Measurements from ENCODE around the gene BTBD19. TPM values are rescaled to one million over a fixed set of nuclear protein-coding genes. Genes with fewer than 3 reads are reported as not detected.

The BTBD19 gene
- total RNA-seq, 1 donor from 2014 or later = 26.7 TPM

DNA sequence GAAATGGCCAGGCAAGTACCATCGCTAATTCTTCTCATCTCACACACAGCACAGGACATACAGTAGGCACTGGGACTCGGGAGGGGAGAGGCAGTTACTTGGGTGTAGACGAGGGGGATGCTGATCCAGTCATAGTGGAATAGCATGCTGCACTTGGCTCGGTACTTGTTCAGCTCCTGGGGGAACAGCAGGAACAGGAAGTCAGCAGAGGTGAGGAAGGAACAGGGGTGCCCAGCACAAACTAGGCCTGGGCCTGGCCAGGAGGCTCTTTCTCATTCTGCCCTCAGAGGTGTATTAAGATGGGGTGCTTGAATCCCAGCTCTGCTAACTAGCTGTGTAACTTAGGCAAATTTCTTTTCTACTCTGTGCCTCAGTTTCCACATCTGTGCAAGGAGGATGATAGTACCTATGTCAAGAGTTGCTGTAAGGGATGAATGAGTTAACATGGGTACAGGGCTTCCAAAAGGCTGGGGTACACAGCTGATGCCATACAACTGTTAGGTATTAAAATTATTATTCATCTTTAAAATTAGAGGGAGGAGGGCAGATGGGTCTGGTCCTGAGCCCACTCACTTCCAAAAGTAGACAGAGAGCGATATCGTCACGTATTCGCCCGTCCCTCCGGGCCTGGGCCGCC, 22.7 kb upstream of the BTBD19 start:
- Mint-ChIP-seq H3K27ac (no peak overlapping the region), H3K4me3 (ENCODE audit: low read depth) (peak overlapping the region; percentile 63), H3K36me3 (ENCODE audit: insufficient read depth) (peaks cover 6% of the 10 kb centered on the region), H3K4me1 (ENCODE audit: low read depth) (peaks cover 16% of the 10 kb centered on the region), H3K9me3 (ENCODE audit: low read depth) (no peaks in the 10 kb centered on the region), H3K27me3 (peaks cover 4% of the 10 kb centered on the region)
- no peak for TF ChIP-seq CTCF (IDR thresholded peaks at IDR 0.05; ENCODE audit: unreplicated experiment)
- no peak for DNase-seq (ENCODE audit: low spot score, unreplicated experiment)

- H3K36me3 Mint-ChIP-seq (ENCODE audit: insufficient read depth) = peaks cover 4% of the 10 kb centered on the region
- H3K27me3 Mint-ChIP-seq = peaks cover 4% of the 10 kb centered on the region
- H3K4me3 Mint-ChIP-seq (ENCODE audit: low read depth) = peak overlapping the region; percentile 62
- peaks cover 18% of the 10 kb centered on the region for H3K4me1 Mint-ChIP-seq (ENCODE audit: low read depth)
- TF ChIP-seq CTCF (IDR thresholded peaks at IDR 0.05; ENCODE audit: unreplicated experiment) = peak; percentile 98
- DNase-seq (ENCODE audit: low spot score, unreplicated experiment) = peak; percentile 82
- H3K27ac Mint-ChIP-seq = peak overlapping the region; percentile 94
- H3K9me3 Mint-ChIP-seq (ENCODE audit: low read depth) = no peaks in the 10 kb centered on the region
These were observed 22.0 kb upstream of the BTBD19 start for GRCh38 chr1:44786138-44786840.

DNA sequence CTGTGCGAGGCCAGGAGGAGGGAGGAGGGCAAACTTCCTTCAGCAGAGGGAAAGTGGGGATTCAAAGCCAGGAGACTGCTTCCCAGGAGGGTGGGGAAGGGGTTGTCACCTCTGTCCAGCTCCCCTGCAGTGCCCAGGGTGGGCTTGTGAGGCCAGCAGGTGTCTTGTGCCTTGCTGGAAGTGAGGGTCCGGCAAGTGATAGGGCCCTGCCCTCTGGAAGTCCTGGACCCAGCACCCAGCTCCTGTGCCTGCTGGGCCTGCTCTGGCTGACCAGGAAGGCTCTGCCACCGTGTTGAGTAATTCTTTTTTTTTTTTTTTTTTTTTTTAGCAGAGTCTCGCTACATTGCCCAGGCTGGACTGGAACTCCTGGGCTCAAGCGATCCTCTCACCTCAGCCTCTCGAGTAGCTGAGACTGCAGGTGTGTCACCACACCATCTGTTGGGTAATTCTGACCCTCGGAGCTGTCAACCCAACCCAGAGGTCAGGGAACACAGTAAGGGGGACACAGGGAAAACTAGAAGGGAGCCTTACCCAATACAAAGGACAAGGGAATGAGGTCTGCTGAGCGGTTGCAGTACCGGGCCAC, 21.4 kb upstream of the BTBD19 start:
- peak overlapping the region; percentile 94 for H3K27ac Mint-ChIP-seq

GRCh38 chr1:44787506-44787905, 20.8 kb upstream of the BTBD19 start:
- Mint-ChIP-seq H3K36me3 (ENCODE audit: insufficient read depth) (no peaks in the 10 kb centered on the region), H3K27me3 (peaks cover 4% of the 10 kb centered on the region), H3K27ac (no peak overlapping the region), H3K9me3 (ENCODE audit: low read depth) (no peaks in the 10 kb centered on the region), H3K4me3 (ENCODE audit: low read depth) (no peak overlapping the region), H3K4me1 (ENCODE audit: low read depth) (peaks cover 22% of the 10 kb centered on the region)
- no peak for TF ChIP-seq CTCF (IDR thresholded peaks at IDR 0.05; ENCODE audit: unreplicated experiment)
- no peak for DNase-seq (ENCODE audit: low spot score, unreplicated experiment)

More for the DNA sequence above, 21.4 kb upstream of the BTBD19 start:
- TF ChIP-seq CTCF (IDR thresholded peaks at IDR 0.05; ENCODE audit: unreplicated experiment) = no peak
- H3K4me1 Mint-ChIP-seq (ENCODE audit: low read depth) = peaks cover 22% of the 10 kb centered on the region
- no peaks in the 10 kb centered on the region for H3K9me3 Mint-ChIP-seq (ENCODE audit: low read depth)
- H3K36me3 Mint-ChIP-seq (ENCODE audit: insufficient read depth) = no peaks in the 10 kb centered on the region
- no peak for DNase-seq (ENCODE audit: low spot score, unreplicated experiment)
- H3K4me3 Mint-ChIP-seq (ENCODE audit: low read depth) = peak overlapping the region; percentile 62
- peaks cover 4% of the 10 kb centered on the region for H3K27me3 Mint-ChIP-seq

- peaks cover 4% of the 10 kb centered on the region for H3K27me3 Mint-ChIP-seq
- no peak within 1 kb of the TSS for H3K27ac Mint-ChIP-seq
These were observed 20.0 kb upstream of the BTBD19 start, which contains the start of gene BEST4 for GRCh38 chr1:44788120-44788860. TSS of gene BEST4 (minus strand) at chr1:44788170. CDS start at chr1:44787705, 465 bp downstream.

More at GRCh38 chr1:44788120-44788860, 20.0 kb upstream of the BTBD19 start, which contains the start of gene BEST4:
- Mint-ChIP-seq H3K36me3 (ENCODE audit: insufficient read depth) (no peaks in the 10 kb centered on the region), H3K4me1 (ENCODE audit: low read depth) (peaks cover 22% of the 10 kb centered on the region), H3K9me3 (ENCODE audit: low read depth) (no peaks in the 10 kb centered on the region), H3K4me3 (ENCODE audit: low read depth) (no peak within 1 kb of the TSS)
- no peak for DNase-seq (ENCODE audit: low spot score, unreplicated experiment)
- no peak for TF ChIP-seq CTCF (IDR thresholded peaks at IDR 0.05; ENCODE audit: unreplicated experiment)

All from progenitor cell of endocrine pancreas (in vitro differentiated cells).